HCT116 (cell line): ENCODE results near the gene CALD1. TPM values are rescaled to one million over a fixed set of nuclear protein-coding genes. Genes with fewer than 3 reads are reported as not detected.

ENCODE experiments used
- ATAC-seq: fragments of 200-7000 bp; cut with Tn5 transposase; 2 replicates; pipeline ENCODE4 v1.9.1; 2020; ENCODE audit warnings: mild to moderate bottlenecking, moderate library complexity
- BruUV-seq: library from RNA; stranded (reverse); fragments of 400-500 nt; replicated peaks from 2 replicates; lab custom pipeline; 2021; lab: Mats Ljungman, UMichigan
- CTCF ChIA-PET: fragments of 300-600 bp; sonication (Branson Sonifier 250); formaldehyde crosslinking; loops from one replicate; lab custom pipeline; 2021; ENCODE audit warnings: antibody characterized with exemption; lab: Charles Lee
- POLR2A ChIA-PET: fragments of 300-600, 350-600 bp; sonication (Branson Sonifier 250); formaldehyde crosslinking; loops from one replicate; lab custom pipeline; 2021; ENCODE audit warnings: antibody characterized with exemption; lab: Charles Lee
- RAD21 ChIA-PET, 2 experiments: fragments of 300-600 bp; sonication (Branson Sonifier 250); formaldehyde crosslinking; loops; one replicate each; lab custom pipeline; 2023; ENCODE audit warnings: low total read pairs in 2 of 2; ENCODE audit not compliant: uncharacterized antibody in 2 of 2, unreplicated experiment in 2 of 2, low non-redundant PET in 1 of 2; lab: Charles Lee
- DNase-seq: peaks from one replicate; pipeline ENCODE4 v3.0.0-alpha.2; 2010; ENCODE audit warnings: low read depth, low spot score
- H2AFZ ChIP-seq: fragments of 200-600 bp; shearing (Covaris generic), sonication (generic); 2 replicates; pipeline ENCODE4 v1.6.1; 2017; ENCODE audit warnings: low read depth, mixed run types, mixed read lengths, antibody characterized with exemption, low read length; ENCODE audit not compliant: poor library complexity, severe bottlenecking
- H3K27ac ChIP-seq: 2 replicates; pipeline ENCODE4 v1.5.1; 2012; ENCODE audit warnings: low read depth, low read length
- H3K27me3 ChIP-seq: fragments of 200-600 bp; sonication (generic); 2 replicates; pipeline ENCODE4 v1.6.1; 2016; ENCODE audit warnings: mixed run types, low read length, mixed read lengths; ENCODE audit not compliant: insufficient read depth
- H3K36me3 ChIP-seq, 2 experiments: fragments of 200-500 bp in 1 of 2; fragments of 200-600 bp in 1 of 2; sonication (Bioruptor generic) in 1 of 2; sonication (generic) in 1 of 2; 2 replicates each; pipeline versions ENCODE4 v1.5.1 to v1.6.1; 2014 to 2016; ENCODE audit warnings: low read length in 2 of 2, inconsistent platforms in 1 of 2, mixed read lengths in 1 of 2, mixed run types in 1 of 2; ENCODE audit not compliant: insufficient read depth in 2 of 2, control insufficient read depth in 1 of 2
- H3K4me1 ChIP-seq, 2 experiments: fragments of 200-600 bp in 1 of 2; sonication (generic) in 1 of 2; 2 replicates each; pipeline versions ENCODE4 v1.5.1 to v1.6.1; 2012 to 2017; ENCODE audit warnings: low read length in 2 of 2, inconsistent platforms in 1 of 2, mild to moderate bottlenecking in 1 of 2, mixed read lengths in 1 of 2, mixed run types in 1 of 2, moderate library complexity in 1 of 2; ENCODE audit not compliant: insufficient read depth in 2 of 2, control insufficient read depth in 1 of 2
- H3K4me2 ChIP-seq: fragments of 200-600 bp; sonication (generic); 2 replicates; pipeline ENCODE4 v1.6.1; 2017; ENCODE audit warnings: mixed run types, low read length, mixed read lengths
- H3K4me3 ChIP-seq, 2 experiments: fragments of 200-600 bp in 1 of 2; sonication (generic) in 1 of 2; replicated peaks in 1 of 2; 2 replicates each; pipeline ENCODE4 v1.5.1; 2011 to 2016; ENCODE audit warnings: low read length in 2 of 2, control low read depth in 1 of 2, low read depth in 1 of 2, mild to moderate bottlenecking in 1 of 2, mixed read lengths in 1 of 2, mixed run types in 1 of 2
- H3K79me2 ChIP-seq: fragments of 200-600 bp; sonication (generic); 2 replicates; pipeline ENCODE4 v1.6.1; 2017; ENCODE audit warnings: mild to moderate bottlenecking, mixed run types, low read length, moderate library complexity, mixed read lengths; ENCODE audit not compliant: insufficient read depth
- H3K9ac ChIP-seq: fragments of 200-600 bp; sonication (generic); 2 replicates; pipeline ENCODE4 v1.6.1; 2016; ENCODE audit warnings: low read length, mixed read lengths
- H3K9me2 ChIP-seq: fragments of 200-600 bp; sonication (generic), shearing (Covaris generic); 2 replicates; pipeline ENCODE4 v1.6.1; 2017; ENCODE audit warnings: mixed run types, mild to moderate bottlenecking, moderate library complexity; ENCODE audit not compliant: insufficient read depth
- H3K9me3 ChIP-seq, 2 experiments: fragments of 200-500 bp in 1 of 2; fragments of 200-600 bp in 1 of 2; sonication (Bioruptor generic) in 1 of 2; sonication (generic) in 1 of 2; 2 replicates each; pipeline ENCODE4 v1.6.1; 2014 to 2017; ENCODE audit warnings: low read length in 2 of 2, mixed read lengths in 2 of 2, inconsistent platforms in 1 of 2, low read depth in 1 of 2, mild to moderate bottlenecking in 1 of 2, mixed run types in 1 of 2, moderate library complexity in 1 of 2; ENCODE audit not compliant: control insufficient read depth in 1 of 2, insufficient read depth in 1 of 2
- H4K20me1 ChIP-seq: fragments of 200-600 bp; sonication (generic), shearing (Covaris generic); 2 replicates; pipeline ENCODE4 v1.6.1; 2017; ENCODE audit warnings: mixed run types, mild to moderate bottlenecking, moderate library complexity; ENCODE audit not compliant: insufficient read depth
- ATF3 ChIP-seq: IDR thresholded peaks from 2 replicates; pipeline ENCODE4 v1.6.1; 2012
- CBX3 ChIP-seq: IDR thresholded peaks from 2 replicates; pipeline ENCODE4 v1.6.1; 2012; ENCODE audit warnings: low read depth
- CEBPB ChIP-seq: IDR thresholded peaks from 2 replicates; pipeline ENCODE4 v1.6.1; 2012; ENCODE audit warnings: low read depth
- CTCF ChIP-seq, 3 experiments: fragments of 200-600 bp in 1 of 3; sonication (generic) in 1 of 3; IDR thresholded peaks in 2 of 3; conservative IDR thresholded peaks in 1 of 3; 2 replicates each; pipeline ENCODE4 v1.5.1; 2012 to 2017; ENCODE audit warnings: low read depth in 2 of 3, low read length in 2 of 3, antibody characterized with exemption in 1 of 3, borderline replicate concordance in 1 of 3, control low read depth in 1 of 3, mild to moderate bottlenecking in 1 of 3, mixed read lengths in 1 of 3, mixed run types in 1 of 3, moderate library complexity in 1 of 3; ENCODE audit not compliant: insufficient read depth in 1 of 3
- EGR1 ChIP-seq: IDR thresholded peaks from 2 replicates; pipeline ENCODE4 v1.6.1; 2012; ENCODE audit warnings: low read depth
- EZH2 ChIP-seq: fragments of 200-600 bp; sonication (generic); IDR thresholded peaks from 2 replicates; pipeline ENCODE4 v1.6.1; 2017; ENCODE audit warnings: antibody characterized with exemption, mixed run types
- EZH2phosphoT487 ChIP-seq: fragments of 200-600 bp; IDR thresholded peaks from 2 replicates; pipeline ENCODE4 v1.6.1; 2018; ENCODE audit warnings: antibody characterized with exemption, borderline replicate concordance
- FOSL1 ChIP-seq: IDR thresholded peaks from 2 replicates; pipeline ENCODE4 v1.6.1; 2012; ENCODE audit warnings: low read depth
- MAX ChIP-seq: IDR thresholded peaks from 2 replicates; pipeline ENCODE4 v1.6.1; 2012
- POLR2A ChIP-seq: IDR thresholded peaks from 2 replicates; pipeline ENCODE4 v1.7.0; 2011; ENCODE audit warnings: borderline replicate concordance; ENCODE audit not compliant: insufficient read depth, insufficient read length; ENCODE audit errors: extremely low read depth
- POLR2AphosphoS5 ChIP-seq: IDR thresholded peaks from 2 replicates; pipeline ENCODE4 v1.6.1; 2011; ENCODE audit warnings: mild to moderate bottlenecking, low read depth, low read length, moderate library complexity
- RAD21 ChIP-seq: IDR thresholded peaks from 2 replicates; pipeline ENCODE4 v1.6.1; 2012; ENCODE audit warnings: low read depth, mild to moderate bottlenecking
- SIN3A ChIP-seq: IDR thresholded peaks from 2 replicates; pipeline ENCODE4 v1.6.1; 2012; ENCODE audit warnings: low read depth
- SP1 ChIP-seq: IDR thresholded peaks from 2 replicates; pipeline ENCODE4 v1.6.1; 2012; ENCODE audit warnings: low read depth
- TCF7L2 ChIP-seq: IDR thresholded peaks from 2 replicates; pipeline ENCODE4 v1.7.0; 2011; ENCODE audit warnings: borderline replicate concordance, inconsistent platforms; ENCODE audit not compliant: insufficient read depth, insufficient read length; ENCODE audit errors: extremely low read depth
- YY1 ChIP-seq: IDR thresholded peaks from 2 replicates; pipeline ENCODE4 v1.6.1; 2011; ENCODE audit warnings: low read length, low read depth, moderate library complexity, mild to moderate bottlenecking; ENCODE audit not compliant: insufficient replicate concordance; ENCODE audit errors: extremely low read depth
- ZBTB33 ChIP-seq: IDR thresholded peaks from 2 replicates; pipeline ENCODE4 v1.6.1; 2011; ENCODE audit warnings: mild to moderate bottlenecking, low read length, moderate library complexity; ENCODE audit not compliant: insufficient replicate concordance; ENCODE audit errors: extremely low read depth
- ZFX ChIP-seq: fragments of 450-650 bp; IDR thresholded peaks from 2 replicates; pipeline ENCODE4 v1.6.1; 2017
- ZNF274 ChIP-seq: fragments of 200-500 bp; sonication (Bioruptor generic); IDR thresholded peaks from 2 replicates; pipeline ENCODE4 v1.6.1; 2014; ENCODE audit warnings: mild to moderate bottlenecking, low read depth, low read length, inconsistent platforms
- intact Hi-C: fragments of 100-400 bp; cut with micrococcal nuclease; formaldehyde crosslinking; loops from 2 replicates; pipeline ENCODE4 v1.10.0; 2022
- total RNA-seq: library from RNA; stranded (reverse); gene quantifications from one replicate; pipeline ENCODE4 v1.2.1, GENCODE V29; 2021; ENCODE audit not compliant: unreplicated experiment

Gene CALD1
- total RNA-seq, 1 experiment from 2014 or later: 66.8 TPM

GRCh38 chr7:134888141-134888740 is 108.8 kb downstream of the CALD1 start:
- ChIA-PET CTCF (no interaction called here), RAD21 (no interaction called here), POLR2A (no interaction called here)
- H3K27ac ChIP-seq: no peak overlapping the region
- no peak overlapping the region for H3K9ac ChIP-seq
- H4K20me1 ChIP-seq: no peaks in the 10 kb centered on the region
- H3K9me3 ChIP-seq: no peaks in the 10 kb centered on the region
- intact Hi-C loops: no loop called here
- no peak for ATAC-seq
- H3K9me2 ChIP-seq: no peaks in the 10 kb centered on the region
- H3K27me3 ChIP-seq: no peaks in the 10 kb centered on the region
- H3K36me3 ChIP-seq: no peaks in the 10 kb centered on the region
- TF ChIP-seq CEBPB (no peak), POLR2A (no peak), POLR2AphosphoS5 (no peak), EZH2phosphoT487 (no peak), CTCF (IDR thresholded peaks at IDR 0.05 in 2 of 3, conservative IDR thresholded peaks at IDR 0.05 in 1 of 3; ENCODE audit: borderline replicate concordance in 1 of 3, insufficient read depth in 1 of 3, low read depth in 2 of 3, low read length in 2 of 3) (no peak), ZFX (no peak), SIN3A (no peak), SP1 (no peak), EZH2 (no peak), RAD21 (no peak), FOSL1 (no peak), TCF7L2 (no peak), ZNF274 (no peak), MAX (no peak), EGR1 (no peak), ATF3 (no peak), CBX3 (no peak), YY1 (no peak), ZBTB33 (no peak)
- H3K4me3 ChIP-seq: no peak overlapping the region
- DNase-seq: no peak
- H3K79me2 ChIP-seq: peaks cover 15% of the 10 kb centered on the region
- no peak overlapping the region for H3K4me2 ChIP-seq
- BruUV-seq: no TSS peak
- H3K4me1 ChIP-seq: peaks cover 10 to 22% of the 10 kb centered on the region in 2 experiments; a peak in 3 of 4 replicates
- no peak overlapping the region for H2AFZ ChIP-seq
